Islet of Langerhans (tissue), 1 donor: ENCODE results near the gene C2orf92.
"Not testable (repeated sequence)": the region's sequence is repeated elsewhere in the genome, so short reads cannot be mapped to it uniquely, and the experiment has no call there.

Experiments
- FAIRE-seq: peaks from one replicate; lab custom pipeline; 2011; peaks lifted over from hg19 to GRCh38; lab: Jason Lieb, UNC

Gene C2orf92

DNA sequence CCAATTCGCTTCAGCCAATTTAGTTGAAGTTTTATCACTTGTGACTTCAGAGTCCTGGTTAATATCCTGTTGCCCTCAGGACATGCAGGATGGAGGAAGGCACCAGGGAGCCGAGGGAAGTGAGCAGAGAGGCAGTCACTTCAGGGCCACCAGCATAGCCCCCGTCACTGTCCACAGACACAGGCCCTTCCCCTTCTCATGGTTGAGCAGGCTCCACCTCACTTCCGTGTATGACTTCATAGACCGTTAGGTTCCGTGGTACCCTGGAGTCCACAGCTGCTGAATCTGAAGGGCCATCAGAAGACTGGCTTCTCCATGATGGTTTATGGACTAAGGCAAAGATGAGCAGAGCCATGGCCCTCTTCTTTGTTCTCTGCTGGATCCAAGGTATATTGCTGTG, at the start of gene C2orf92:
TSS of gene C2orf92 (plus strand) at position 266 of the 400 bp plus-strand sequence. CDS start at position 342, 76 bp downstream.
- no peak for FAIRE-seq

DNA sequence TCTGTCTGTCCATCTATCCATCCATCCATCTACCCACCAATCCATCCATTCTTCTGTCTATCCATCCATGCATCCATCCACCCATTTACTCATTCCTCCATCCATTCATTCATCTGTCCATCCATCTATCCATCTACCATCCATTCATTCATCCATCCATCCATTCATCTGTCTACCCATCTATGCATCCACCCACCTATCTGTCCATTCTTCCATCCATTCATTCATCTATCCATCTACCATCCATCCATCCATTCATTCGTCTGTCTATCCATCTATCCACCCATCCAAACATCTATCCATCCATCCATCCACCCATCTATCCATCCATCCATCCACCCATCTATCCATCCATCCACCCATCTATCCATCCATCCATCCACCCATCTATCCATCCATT, 49.0 kb upstream of the C2orf92 start:
- not testable (repeated sequence) for FAIRE-seq

DNA sequence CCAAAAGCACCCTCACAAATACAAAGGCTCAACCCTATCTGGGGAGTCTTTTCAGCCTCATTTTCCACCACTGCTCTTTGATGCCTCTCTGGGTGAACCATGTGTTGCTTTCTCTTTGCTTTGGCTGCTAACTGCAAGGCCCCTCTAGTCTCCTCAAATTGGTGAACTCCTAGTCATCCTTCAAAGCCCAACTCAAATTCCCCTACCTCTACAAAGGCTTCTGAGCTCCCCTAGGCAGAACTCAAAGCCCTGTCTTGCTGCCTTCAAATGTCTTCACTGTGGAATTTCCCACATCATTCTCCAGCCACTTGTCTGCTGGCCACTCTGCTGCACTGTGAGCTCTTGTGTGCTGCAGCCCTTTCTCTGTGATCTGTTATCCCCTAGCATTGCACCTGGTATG, 46.5 kb upstream of the C2orf92 start:
- FAIRE-seq, result not testable (repeated sequence)

DNA sequence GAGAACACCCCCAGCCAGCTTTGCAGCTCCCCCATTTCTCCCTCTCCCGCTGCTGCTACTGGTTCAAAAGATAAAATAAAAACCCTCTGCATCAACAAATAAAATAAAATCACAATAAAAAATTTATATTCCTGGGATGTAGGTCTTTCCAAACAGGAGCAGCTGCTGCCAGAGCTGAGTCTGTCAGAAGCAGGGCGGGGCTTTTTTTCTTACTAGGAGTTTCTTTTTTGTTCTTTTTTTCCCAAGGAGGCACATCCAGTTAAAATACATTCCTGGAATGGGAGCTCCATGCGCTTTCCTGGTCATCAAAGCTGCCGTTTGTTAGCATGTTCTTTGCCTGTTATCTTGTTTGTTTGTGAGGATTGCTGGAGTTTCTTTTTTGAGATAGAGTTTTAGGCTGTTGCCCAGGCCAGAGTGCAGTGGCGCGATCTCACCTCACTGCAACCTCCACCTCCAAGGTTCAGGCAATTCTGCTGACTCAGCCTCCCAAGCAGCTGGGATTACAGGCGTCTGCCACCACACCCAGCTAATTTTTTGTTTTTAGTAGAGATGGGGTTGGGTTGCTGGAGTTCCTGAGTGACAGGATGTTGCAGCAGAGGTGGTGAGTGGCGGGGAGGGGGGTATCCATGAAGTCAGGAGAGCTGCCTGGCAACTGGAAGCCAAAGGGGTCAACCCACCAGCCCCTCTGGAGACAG, 44.0 kb upstream of the C2orf92 start:
- not testable (repeated sequence) for FAIRE-seq

DNA sequence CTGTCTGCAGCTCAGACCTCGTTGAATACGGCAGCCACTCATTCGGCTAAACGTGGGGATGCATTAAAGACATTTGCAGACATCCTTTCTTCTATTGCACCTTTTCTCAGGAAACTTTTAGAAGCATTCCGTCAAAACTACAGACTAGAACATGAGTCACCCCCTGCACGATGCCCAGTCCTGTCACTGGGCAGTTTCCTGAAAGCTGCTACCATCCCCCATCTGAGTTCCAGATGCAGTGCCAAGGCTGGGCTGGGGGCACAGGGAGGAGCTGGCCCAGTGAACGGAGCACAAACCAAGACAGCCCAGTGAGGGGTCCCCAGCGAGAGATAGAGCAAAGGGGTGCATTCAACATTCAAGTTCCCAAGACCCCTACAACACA, 43.5 kb upstream of the C2orf92 start:
- FAIRE-seq, result not testable (repeated sequence)

DNA sequence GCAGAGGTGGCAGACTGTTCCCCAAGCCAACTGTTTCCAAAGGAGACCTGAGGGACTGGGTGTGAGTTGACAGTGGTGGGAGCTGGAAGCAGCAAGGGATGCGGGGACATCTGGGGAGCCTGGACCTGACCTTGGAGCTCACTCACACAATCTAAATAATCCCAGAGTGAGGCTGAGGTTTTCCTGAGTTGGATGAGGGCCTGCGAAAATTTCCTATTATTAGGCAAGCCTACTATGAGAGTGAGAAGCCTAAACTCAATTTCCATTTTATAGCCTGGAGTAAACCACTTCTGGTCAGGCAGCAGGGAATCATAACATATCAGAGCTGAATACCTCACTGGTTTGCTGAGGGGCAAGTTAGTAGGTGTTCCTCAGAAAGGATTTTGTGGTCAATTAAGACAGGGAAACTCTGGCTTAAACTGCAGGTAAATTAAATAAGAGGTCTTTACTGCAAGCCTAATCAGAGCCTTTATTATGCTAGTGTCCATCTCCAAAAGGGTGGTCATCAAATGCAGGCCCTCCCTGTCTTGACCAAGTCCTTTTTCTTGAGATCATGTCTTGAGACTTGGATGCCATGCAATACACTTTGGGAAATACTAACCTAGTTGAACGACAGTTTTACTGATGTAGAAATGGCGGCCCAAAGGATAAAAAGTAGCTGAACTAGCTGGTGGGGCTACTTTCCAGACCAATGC, 25.3 kb upstream of the C2orf92 start:
- no peak for FAIRE-seq

DNA sequence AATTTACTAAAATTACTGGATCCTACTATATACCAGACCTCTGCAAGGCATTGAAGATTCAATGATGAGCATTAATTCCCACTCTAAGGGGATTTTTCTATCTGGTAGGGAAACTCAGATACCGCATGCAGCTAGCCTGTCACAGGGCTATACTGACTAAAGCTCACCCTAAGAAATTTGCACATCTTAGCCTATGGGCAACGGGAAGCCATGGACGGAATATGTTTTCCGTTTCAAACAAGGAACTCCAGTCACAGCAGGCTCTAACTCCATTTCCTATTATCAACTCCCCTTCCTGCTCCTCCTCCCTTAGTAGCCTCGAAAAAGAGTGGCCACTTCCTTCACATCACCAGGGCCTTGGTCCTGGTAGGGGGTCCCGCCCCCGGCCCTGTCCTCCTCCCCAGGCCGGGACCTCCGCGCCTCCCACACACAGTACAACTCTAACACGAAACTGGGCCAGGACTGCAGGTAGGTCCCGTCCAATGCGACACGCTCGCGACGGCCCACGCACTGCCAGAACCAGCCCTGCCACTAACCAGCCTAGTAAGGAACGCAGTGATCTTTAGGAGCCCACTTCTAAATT, 24.3 kb upstream of the C2orf92 start:
- FAIRE-seq, result no peak

DNA sequence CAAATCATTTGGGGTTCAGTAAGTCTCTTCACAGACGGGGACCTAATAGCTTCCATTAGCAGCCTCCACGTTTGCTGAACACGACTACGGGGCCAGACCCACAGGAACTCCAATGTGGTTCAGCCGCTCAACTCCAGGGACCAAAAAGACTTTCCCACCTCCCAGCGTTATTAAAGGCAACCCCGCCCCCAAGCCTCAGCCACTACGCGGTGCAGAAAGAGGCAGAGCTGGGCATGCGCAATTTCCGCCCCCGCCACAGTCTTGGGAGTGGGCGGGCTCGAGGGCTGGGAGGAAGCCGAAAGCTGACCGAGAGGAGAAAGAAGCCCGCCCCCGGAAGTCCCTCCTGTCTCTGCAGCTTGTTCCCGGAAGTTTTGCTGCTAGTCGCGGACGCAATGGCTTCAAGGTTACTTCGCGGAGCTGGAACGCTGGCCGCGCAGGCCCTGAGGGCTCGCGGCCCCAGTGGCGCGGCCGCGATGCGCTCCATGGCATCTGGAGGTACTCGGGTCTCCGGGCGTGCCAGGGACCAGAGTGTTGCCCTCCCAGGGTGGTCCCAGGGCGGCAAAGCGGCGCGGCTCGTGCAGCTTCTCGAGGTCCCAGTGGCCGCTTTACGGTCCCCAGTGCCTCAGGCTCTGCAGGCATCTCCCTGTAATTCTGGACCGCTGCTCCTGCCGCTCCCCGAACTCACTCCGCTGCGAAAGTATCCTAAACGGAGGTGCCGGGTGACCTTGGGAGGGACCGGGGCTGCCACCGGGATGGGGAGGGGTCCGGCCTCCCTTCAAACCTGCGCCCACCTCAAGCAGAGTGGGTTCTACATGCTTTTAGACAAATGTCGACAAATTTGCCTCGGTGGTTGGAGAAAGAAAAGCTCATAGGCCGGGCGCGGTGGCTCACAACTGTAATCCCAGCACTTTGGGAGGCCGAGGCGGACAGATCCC, 23.6 kb upstream of the C2orf92 start, which contains the start of gene COX5B:
TSS of gene COX5B (plus strand) at position 368 of the 935 bp plus-strand sequence. CDS start at position 393, 25 bp downstream.
- peak; percentile 9 for FAIRE-seq

DNA sequence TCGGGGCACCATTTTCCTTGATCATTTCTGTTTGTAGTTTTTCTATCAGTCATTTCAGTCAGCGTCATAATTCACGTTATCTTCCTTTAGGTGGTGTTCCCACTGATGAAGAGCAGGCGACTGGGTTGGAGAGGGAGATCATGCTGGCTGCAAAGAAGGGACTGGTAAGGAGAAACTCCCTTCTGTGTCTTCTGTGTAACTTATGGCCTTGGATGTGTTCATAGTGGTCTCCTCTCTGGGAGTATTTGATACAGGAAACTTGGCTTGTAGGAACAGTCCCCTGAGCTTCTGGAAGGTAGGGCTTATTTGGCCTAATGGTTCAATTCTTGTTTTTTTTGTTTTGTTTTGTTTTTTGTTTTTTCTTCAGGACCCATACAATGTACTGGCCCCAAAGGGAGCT, 22.5 kb upstream of the C2orf92 start:
- no peak for FAIRE-seq

DNA sequence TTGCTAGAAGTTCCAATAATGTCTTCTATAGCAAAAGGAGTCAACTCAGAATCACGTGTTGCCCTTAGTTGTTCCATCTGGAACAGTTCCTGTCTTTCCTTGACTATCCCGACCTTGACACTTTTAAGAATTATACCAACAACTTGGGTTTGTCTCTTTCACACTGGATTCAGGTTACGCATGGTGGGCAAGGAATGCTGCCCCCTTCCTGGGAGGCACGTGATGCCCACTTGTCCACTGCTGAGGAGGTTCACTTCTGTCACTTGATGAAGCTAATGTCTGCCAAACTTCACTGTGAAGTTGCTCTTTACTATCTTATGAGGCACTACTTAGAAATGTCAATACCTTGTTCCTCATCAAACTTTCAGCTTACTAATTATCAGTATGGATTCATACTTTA, 18.4 kb upstream of the C2orf92 start:
- no peak for FAIRE-seq

DNA sequence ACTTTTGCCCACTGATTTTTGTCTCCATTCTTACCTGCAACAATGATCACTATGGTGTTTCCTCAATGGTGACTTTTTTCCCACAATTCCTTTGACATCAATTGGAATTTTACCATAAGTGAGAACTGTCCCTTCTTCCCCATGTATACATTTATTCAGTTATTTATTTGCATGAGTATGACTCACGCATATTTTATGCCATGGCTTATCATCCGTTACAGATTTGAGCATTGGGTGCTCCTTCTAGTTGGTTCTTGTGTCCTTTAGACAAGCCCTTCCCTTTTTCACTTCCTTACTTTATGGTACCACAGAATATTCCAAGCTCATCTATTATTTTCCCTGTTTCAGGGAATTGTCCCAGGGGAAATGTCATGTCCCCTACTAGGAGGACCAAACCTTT, 16.0 kb upstream of the C2orf92 start:
- FAIRE-seq, result no peak

DNA sequence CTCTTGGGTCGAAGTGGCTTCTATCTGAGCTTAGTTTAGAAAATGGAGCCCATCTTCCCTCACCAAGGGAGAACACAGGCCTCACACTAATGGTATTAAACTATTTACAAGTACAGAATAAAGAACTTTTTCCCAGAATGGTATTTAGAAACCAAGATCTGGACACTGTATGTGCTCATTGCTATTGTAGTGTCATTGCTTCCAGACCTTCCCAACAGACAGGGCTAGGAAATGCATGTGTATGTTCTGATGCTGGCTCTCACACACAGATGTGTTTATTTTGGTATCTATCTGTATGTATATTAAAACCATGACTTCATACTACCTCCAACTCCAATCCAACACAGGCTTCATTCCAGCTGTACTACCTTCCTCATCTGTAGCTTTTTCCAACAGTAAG, 15.6 kb upstream of the C2orf92 start:
- no peak for FAIRE-seq

DNA sequence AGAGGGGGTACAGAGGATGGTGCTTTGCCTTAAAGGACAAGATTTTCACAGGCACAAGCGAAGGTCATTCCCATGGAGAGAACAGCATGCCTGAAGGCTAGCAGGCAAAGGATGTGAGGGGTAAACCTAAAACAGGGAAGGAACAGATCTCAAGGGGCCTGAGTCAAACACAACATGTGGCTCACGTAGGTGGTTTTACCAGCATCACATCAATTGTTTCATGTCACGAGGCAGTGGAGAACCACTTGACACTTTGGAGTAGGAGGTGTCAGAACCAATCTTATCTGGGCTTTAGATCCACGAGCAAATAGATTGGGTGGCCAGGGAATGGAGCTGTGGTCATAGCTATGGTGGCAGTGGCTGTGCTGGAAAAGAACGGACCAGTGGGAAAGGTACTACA, 15.2 kb upstream of the C2orf92 start:
- FAIRE-seq, result no peak

DNA sequence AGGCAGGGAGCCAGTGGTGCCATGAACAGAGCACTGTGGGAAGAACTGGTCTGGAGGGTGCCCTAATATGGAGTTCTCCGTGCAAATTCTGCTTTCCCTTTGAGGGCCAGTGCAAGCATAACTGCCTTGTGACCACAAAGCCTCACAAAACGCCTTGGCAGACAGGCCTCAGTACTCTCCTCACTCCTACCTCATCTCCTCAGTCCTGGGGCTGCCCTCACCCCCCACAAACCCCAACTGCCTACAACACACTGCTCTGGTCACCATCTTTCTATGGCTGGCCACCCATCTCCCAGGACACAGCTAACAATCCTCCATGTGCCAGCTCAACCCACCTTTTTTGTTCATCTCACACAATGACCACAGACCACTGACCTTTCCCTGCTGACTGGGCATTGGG, 14.7 kb upstream of the C2orf92 start:
- FAIRE-seq, result no peak

DNA sequence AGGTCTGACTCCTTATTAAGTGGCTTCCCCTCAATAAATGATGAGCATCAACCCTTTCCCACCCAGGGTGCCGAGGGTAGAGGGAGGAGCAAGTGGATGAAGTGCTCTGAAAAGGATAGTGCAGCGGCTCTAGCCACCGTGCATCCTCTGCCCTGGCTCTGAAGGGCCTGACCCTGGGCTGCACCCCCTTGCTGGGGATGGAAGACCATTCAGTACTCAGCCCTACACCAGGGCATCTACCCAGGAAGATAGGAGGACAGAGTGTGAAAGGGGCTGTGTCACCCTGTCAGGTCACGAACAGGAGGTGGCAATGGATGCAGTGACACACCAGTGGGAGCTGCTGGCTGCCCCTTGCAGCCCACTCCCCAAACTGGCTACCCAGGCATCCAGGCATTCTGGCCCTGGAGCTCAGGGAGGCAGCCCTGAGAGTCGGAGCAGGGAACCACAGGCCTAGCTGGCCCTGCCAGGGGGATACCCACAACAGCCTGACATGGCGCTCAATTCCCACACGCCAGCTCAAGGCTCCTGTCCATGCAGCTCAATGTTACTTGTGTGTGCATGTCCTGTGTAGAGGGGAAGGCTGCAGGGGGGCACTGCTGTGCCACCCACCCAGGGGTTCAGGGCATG, 13.3 kb upstream of the C2orf92 start:
- no peak for FAIRE-seq

DNA sequence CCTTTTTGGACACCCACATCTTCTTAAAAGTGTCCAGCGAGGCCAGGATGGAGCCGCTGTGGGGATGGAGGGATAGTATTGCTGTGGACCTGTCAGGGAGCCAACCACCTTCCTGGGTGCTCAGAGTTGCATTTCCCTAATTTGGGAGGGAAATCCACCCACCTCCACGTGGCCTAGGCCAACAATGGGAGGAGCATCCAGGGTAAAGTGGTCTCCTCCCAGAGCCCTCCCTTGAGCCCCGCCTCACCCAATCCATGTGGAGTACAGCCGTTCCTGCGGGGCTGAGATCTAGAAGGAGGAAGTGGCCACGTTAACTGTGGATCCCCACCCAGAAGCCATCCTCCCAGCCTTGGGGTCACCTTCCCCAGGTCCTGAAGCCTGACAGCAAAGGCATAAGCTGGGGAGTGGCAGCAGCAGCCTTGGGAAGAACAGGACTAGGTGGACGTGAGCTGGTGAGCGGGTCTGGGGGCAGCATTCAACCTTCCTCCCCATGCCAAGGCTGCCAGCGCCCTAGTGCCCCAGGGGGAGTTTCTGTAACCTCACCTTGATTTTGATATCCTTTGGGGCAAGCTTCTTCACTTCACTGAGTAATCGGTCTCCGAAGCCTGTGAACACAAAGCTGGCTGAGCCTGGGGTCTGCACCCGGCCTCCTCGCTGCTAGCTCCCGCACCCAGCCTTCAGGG, 12.5 kb upstream of the C2orf92 start:
- FAIRE-seq, result no peak

DNA sequence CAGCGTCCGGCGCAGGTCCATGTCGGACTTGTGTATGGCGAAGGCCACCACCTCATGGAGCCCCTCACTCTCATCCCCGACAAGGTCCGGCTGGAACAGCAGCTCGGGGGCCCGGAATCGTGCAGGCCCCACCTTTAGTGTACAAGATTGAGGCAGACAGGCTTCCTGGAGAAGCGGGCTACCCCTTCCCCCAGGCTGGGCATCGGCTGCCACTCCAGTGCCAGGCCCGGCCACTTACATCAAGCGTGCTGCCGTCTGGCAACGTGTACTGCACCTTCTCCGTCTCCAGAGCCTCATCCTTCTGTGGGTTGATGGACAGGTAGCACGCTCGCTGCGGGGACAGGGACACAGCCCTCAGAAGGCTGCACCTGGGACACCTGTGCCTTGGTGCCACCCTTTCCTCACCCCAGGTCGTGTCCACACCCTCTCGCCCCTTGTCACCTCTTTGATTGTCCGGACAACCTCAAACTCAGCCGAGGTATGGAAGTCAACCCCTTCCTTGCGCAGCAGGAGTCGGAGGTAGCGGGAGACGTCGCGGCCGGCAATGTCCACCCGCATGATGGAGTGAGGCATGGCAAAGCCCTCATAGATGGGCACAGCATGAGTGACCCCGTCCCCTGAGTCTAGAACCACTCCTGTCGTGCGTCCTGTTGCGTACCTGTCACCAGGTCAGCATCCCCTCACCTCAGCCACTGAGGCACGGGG, 11.4 kb upstream of the C2orf92 start:
- no peak for FAIRE-seq

DNA sequence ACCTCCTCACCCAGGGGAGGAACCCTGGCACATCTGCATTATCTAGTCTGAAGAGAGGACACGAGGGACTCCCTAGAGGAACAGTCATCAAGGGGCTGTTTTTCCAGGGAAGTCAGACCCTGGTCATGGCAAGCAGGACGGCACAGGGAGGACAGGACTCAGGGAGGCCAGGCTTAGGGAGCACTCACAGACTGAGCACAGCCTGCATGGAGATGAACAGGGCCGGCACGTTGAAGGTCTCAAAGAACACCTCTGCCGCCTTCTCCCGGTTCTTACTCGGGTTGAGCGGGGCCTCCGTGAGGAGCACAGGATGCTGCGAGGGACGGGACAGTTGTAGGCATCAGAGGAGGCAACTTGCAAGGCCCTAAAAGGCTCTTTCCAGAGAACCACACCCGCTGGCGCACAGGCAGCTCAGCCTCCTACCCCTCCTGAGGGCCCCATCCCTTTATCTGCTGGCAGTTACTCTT, 10.8 kb upstream of the C2orf92 start:
- FAIRE-seq, result no peak

DNA sequence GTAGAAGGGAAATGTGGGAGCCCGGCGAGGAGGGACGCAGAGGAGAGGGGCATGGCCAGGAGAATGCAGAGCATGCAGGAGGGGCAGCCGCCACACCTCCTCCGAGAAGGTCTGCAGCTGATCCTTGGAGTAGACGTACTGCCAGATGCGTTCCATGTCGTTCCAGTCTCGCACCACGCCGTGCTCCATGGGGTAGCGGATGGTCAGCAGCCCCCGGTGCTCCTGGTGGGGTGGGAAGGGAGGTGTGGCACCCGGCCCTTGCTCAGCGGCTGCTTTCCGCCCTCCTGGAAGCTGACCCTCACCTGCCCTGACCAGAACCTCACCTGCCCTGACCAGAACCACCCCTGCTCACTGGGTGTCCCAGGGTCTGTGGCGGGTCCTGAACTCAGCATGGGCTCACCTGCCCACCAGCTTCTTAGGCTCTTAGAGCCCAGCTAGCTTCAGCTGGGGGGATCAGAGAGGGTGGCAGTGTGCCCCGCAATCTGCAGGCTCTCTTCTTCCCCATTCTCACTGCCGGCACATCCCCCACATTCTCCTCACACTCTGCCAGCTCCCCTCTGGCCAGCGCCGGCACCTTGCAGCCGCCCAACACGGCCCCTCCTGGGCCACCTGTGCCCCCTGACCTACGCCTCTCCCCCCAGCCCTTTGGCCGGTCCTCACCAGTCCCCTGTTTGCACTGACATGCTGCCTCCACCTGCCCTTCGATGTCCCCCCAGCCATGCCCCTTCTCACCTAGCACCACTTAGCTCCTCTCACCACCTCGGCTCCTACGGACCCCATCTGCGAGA, 10.1 kb upstream of the C2orf92 start:
- no peak for FAIRE-seq
